ENCODE results near the gene PPA1.
"Not testable (repeated sequence)": the region's sequence is repeated elsewhere in the genome, so short reads cannot be mapped to it uniquely, and the experiment has no call there.

The PPA1 gene

DNA sequence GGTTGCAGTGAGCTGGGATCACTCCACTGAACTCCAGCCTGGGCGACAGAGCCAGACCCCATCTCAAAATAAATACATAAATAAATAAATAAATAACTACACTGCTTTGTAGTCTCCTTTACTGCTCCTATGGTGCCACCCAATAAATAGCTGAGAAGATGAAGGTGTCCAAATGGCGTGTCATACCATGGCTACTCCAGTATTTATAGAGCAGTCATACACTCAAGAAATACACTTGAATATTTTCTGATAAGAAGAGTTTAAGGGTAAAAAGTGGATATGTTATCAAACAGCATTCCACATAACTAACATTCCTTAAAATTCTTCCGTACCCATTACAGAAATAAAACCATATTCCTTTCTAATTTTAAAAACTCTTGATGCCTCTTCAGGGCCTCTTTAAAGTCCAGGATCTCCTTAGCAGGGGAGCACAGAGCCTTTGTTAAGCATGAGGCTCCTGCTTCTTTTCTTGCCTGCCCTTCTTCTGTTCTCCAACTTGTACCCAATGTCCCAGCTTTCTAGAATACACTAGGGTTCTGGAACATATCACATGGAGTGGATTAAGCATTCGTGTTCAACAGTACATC lies 55.0 kb downstream of the PPA1 start:
- TF ChIP-seq POLR2A (IDR thresholded peaks at IDR 0.05; ENCODE audit: low read depth, low read length) = no peak
- no peak for FAIRE-seq

DNA sequence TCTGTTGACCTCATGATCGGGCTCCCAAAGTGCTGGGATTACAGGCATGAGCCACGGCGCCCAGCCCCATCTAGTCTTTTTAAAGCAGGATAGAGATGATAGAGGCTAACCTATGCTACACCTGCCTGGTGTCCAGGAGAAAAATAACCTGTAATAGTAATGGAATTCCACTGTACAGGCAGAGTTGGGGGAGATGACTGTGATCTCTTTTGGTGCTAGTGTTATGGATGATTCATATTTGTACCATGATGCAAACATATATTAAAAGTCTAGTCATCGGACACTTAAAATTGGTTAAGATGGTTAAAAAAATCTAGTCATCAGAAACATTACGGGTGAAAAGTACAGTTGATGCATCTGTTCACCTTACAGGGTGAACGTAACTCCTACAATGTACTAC lies 56.8 kb downstream of the PPA1 start:
- FAIRE-seq (no peak), DNase-seq (ENCODE audit: insufficient read length, low spot score) (no peak)
- no peak for TF ChIP-seq POLR2A (IDR thresholded peaks at IDR 0.05; ENCODE audit: low read depth, low read length)

More for the DNA sequence above, 55.0 kb downstream of the PPA1 start:
- DNase-seq (ENCODE audit: insufficient read length, low spot score) = no peak

DNA sequence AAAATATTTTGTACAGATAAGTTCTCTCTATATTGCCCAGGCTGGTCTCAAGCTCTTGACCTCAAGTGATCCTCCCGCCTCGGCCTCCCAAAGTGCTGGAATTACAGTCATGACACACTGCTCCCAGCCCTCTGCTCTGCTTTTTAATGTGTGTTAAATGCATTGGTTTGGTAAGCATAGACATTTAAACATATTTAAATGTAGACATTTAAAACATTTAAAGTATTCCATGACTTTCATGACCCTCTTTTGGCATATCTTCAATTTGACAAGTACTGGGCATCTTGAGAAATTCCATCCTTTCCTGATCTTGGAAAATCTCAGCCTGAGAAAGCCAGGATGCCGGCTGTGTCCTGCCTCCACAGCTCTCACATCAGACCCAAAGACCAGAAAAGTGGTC lies 57.7 kb downstream of the PPA1 start:
- FAIRE-seq = no peak
- no peak for TF ChIP-seq POLR2A (IDR thresholded peaks at IDR 0.05; ENCODE audit: low read depth, low read length)
- DNase-seq (ENCODE audit: insufficient read length, low spot score) = no peak

DNA sequence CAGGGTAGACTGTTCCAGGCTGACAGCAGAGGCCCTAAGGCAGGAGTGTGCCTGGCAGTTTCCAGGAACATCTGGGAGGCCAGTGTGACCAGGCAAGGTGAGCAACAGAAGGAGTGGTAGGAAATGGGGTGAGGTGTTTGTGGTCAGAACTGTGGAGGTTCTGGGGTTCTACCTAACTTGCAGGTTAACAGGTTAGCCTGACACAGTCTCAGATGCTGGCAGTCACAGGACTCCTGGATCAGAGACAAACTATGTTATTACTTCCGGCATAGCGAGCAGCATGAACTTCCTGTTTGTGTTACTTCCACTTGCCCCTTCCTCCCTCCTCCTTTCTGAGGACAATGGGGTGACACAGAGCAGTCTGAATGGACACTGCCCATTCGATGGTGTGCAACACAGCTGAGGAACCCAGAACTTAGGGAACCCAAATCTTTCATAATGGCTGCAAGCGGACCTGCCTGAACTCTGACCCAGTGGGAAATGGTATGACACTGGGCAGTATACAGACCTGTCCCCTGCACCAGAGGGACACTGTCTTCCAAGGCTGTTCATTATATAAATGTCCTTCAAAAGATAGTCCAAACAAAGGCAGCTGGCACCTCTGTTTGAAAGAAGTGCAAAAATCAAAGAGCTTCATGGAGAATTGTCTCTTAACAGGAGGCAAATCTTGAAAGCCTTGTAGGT lies 59.0 kb downstream of the PPA1 start:
- DNase-seq (ENCODE audit: insufficient read length, low spot score) (peak; percentile 30), FAIRE-seq (peak; percentile 38)
- TF ChIP-seq POLR2A (IDR thresholded peaks at IDR 0.05; ENCODE audit: low read depth, low read length) = no peak

DNA sequence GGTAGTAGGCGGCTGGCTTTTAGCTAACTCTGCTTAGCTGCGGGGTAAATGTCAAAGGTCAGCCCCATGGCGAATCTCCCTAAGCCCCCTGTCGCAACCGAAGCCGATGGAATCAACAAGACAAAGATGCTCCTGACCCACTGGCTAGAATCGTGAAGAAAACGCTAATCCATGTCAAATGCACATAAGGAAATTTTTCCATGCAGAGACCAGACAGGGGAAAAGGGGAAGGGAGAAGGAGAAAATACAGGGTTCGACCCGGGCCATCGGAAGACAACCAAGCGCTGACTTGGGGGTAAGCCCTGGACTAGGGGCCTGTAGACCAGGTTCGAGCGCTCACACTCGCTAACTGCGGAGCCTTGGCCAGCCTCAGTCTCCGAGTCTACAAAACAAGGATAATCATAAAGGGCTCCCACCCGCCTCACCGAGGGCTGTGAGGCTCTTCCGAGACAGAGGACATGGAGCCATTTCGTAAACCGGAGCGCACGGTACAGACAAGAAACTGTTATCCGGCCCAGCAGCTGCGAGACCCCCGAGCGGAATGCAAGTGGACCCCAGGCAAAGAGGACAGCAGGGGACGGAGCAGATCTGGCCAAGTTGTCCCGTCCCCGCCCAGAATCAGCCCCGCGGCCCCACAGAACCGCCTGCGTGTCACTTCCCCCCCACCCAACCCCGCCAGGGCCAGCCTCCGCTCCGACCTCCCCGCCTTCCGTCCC lies 63.4 kb downstream of the PPA1 start:
- FAIRE-seq = no peak
- DNase-seq (ENCODE audit: insufficient read length, low spot score) = peak; percentile 38
- no peak for TF ChIP-seq POLR2A (IDR thresholded peaks at IDR 0.05; ENCODE audit: low read depth, low read length)

DNA sequence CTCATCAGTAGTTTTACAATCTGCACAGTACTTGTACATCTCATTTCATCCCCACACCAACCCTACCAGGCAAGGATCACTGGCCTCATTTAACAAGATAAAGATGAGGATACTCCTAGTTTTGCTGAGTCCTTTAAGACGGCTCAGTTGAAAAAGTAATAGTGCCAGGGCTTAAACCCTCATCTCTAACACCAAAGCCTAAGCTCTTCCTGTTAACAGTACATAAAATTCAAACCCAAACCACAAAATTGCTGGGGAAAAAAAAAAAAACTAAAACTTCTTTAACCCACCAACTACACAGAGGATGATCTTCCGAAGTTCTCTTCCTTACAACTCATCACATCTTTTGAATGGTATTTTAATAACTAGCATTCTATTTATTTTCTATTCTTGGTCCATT lies 64.2 kb downstream of the PPA1 start:
- DNase-seq (ENCODE audit: insufficient read length, low spot score) (no peak), FAIRE-seq (no peak)
- no peak for TF ChIP-seq POLR2A (IDR thresholded peaks at IDR 0.05; ENCODE audit: low read depth, low read length)

DNA sequence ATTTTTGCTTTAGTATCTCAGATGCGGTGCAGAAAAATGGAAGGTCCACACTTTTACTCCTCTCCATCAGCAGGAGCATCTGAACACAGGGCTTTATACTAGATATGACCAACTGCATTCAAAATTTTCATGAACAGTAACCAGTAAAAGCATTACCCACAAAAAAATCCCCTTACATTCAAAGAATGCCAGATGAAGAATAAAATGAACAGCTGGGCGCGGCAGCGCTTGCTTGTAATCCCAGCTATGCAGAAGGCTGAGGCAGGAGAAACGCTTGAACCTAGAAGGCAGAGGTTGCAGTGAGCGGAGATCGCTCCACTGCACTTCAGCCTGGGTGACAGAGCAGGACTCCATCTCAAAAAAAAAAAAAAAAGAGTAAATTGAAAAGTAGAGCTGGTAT lies 66.0 kb downstream of the PPA1 start:
- TF ChIP-seq POLR2A (IDR thresholded peaks at IDR 0.05; ENCODE audit: low read depth, low read length) = no peak
- FAIRE-seq (no peak), DNase-seq (ENCODE audit: insufficient read length, low spot score) (no peak)

DNA sequence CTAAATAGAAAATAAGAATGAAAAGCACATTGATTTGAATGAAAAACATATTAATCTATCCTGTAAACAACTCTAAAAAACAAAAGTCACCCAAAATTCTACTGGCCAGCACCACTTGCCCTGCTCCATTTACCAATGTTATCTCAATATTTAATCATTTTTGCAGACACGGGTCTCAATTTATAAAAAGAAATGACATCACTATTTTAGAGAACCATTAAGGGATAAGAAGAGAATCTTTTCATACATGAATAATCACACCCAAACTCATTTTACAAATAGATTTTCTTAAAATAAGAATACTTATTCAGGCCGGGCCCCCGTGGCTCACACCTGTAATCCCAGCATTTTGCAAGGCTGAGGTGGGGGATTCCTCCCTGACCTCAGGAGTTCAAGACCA lies 66.8 kb downstream of the PPA1 start:
- TF ChIP-seq POLR2A (IDR thresholded peaks at IDR 0.05; ENCODE audit: low read depth, low read length) = no peak
- no peak for DNase-seq (ENCODE audit: insufficient read length, low spot score)
- FAIRE-seq = no peak

DNA sequence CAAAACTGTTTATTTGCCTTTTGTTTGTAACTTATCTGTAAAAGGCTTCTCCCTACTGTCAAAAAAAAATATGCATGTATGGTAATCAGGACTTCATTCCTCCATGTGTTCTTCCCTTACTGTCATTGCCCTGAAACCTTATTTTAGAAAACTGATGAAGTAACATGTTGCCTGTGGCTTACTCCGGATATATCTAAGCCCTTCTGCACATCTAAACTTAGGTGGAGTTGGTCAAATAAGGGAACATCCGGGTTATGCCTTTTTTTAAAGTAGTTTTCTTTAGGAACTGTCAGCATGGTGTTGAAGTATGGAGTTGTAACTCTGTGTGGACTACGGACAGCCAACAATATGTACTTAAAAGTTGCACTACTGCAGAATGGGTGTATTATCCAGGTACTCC lies 69.1 kb downstream of the PPA1 start:
- no peak for TF ChIP-seq POLR2A (IDR thresholded peaks at IDR 0.05; ENCODE audit: low read depth, low read length)
- FAIRE-seq (peak; percentile 36), DNase-seq (ENCODE audit: insufficient read length, low spot score) (no peak)

DNA sequence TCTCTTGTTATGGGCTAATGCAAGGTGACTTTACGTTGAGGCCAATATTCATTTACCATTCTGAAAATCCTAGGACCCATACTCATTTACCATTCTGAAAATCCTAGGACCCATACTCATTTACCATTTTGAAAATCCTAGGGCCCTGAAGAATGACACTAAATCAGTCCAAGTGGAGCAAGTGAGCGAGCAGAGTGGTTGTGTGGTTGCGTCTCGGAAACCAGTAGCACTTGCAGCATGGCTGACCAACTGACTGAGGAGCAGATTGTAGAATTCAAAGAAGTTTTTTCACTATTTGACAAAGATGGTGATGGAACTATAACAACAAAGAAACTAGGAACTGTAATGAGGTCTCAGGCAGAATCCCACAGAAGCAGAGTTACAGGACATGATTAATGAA lies 69.8 kb downstream of the PPA1 start:
- DNase-seq (ENCODE audit: insufficient read length, low spot score) = no peak
- peak; percentile 55 for FAIRE-seq
- no peak for TF ChIP-seq POLR2A (IDR thresholded peaks at IDR 0.05; ENCODE audit: low read depth, low read length)

DNA sequence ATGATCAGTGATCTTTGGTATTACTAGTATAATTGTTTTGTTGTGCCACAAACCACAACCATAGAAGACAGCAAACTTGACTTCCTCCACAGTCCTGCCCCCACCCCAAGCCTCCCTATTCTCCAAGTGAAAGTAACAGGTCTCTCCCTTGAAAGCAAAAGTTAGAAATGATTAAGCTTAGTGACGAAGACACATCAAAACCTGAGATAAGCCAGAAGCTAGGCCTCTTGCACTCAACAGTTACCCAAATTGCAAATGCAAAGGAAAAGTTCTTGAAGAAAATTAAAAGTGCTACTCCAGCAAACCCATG lies 70.4 kb downstream of the PPA1 start:
- FAIRE-seq = no peak
- no peak for DNase-seq (ENCODE audit: insufficient read length, low spot score)
- no peak for TF ChIP-seq POLR2A (IDR thresholded peaks at IDR 0.05; ENCODE audit: low read depth, low read length)

DNA sequence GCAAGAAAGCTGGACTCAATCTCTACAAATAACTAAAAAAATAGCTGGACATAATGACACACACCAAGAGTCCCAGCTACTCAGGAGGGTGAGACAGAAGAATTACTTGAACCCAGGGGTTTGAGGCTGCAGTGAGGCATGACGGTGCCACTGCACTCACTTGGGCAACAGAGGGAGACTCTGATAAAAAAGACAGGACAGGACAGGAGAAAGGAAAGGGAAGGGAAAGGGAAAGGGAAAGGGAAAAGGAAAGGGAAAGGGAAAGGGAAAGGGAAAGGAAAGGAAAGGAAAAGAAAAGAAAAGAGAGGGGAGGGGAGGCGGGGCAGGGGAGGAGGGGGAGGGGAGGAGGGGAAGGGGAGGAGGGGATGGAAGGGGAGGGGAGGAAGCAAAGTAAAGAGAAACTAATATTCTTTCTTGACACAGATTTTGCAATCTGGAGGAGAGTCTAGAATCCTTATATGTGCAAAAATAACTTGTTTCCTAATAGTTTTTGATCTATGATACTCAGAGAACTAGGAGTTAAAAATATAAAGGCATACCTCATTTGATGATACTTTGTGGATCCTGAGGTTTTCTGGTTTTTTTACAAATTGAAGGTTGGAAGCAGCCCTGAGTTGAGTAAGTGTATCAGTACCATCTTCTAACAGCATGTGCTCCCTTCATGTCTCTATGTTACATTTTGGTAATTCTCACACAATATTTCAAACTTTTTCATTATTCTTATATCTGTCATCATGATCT lies 70.9 kb downstream of the PPA1 start:
- FAIRE-seq (peak; percentile 58), DNase-seq (ENCODE audit: insufficient read length, low spot score) (no peak)
- TF ChIP-seq POLR2A (IDR thresholded peaks at IDR 0.05; ENCODE audit: low read depth, low read length) = no peak

DNA sequence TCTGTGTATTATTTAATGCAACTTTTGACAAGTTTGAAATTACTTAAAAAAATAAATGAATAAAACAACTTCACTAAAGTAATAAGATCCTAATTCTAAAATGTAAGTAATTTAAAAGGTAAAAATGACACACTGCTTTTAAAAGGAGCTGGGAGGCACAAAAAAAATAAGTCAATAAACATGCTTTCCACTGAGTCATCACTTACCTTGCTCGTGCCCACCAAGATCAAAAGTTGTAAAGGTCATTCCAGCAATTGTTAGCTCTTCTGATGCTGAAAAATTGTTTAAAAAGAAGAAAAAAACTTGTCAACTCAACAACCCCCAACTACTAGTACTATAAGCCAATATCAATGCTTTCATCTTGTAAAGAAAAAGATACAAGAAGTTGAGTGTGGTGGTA lies 72.4 kb downstream of the PPA1 start:
- no peak for DNase-seq (ENCODE audit: insufficient read length, low spot score)
- no peak for FAIRE-seq
- TF ChIP-seq POLR2A (IDR thresholded peaks at IDR 0.05; ENCODE audit: low read depth, low read length) = no peak

DNA sequence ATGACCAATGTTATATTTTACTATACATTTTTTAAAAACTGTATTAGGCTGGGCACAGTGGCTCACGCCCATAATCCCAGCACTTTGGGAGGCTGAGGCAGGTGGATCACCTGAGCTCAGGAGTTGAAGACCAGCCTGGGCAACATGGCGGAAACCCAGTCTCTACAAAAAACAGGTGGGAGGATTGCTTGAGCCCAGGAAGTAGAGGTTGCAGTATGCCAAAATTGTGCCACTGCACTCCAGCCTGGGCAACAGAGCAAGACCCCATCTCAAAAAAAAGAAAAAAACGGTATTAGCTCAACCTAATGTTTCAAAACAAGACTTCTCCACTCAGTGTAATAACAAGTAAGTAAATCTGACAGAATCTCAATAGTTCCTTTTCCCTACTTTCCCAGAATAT lies 73.9 kb downstream of the PPA1 start:
- DNase-seq (ENCODE audit: insufficient read length, low spot score) = not testable (repeated sequence)
- peak; percentile 53 for FAIRE-seq

Data from H54 (cell line).